HepG2 (cell line): ENCODE results near the gene PTPRH. TPM values are rescaled to one million over a fixed set of nuclear protein-coding genes. Genes with fewer than 3 reads are reported as not detected.

Experiments
- ADNP ChIP-seq: sonication (generic); formaldehyde crosslinking; IDR thresholded peaks from 2 replicates; pipeline ENCODE4 v1.4.0; 2020; ENCODE audit warnings: missing genetic modification reagents
- AGO1 ChIP-seq: fragments of 200-400 bp; formaldehyde crosslinking; IDR thresholded peaks from 2 replicates; pipeline ENCODE4 v1.6.1; 2017; ENCODE audit warnings: mild to moderate bottlenecking, low read depth, low read length, moderate library complexity; ENCODE audit not compliant: poor library complexity, severe bottlenecking
- BORCS8-MEF2B ChIP-seq: sonication (generic); formaldehyde crosslinking; IDR thresholded peaks from 2 replicates; pipeline ENCODE4 v1.8.0; 2022; ENCODE audit warnings: mild to moderate bottlenecking, missing genetic modification reagents
- CHCHD3 ChIP-seq: sonication (generic); formaldehyde crosslinking; IDR thresholded peaks from 2 replicates; pipeline ENCODE4 v1.8.0; 2022; ENCODE audit warnings: mild to moderate bottlenecking, missing genetic modification reagents, moderate library complexity
- CHD2 ChIP-seq: IDR thresholded peaks from 2 replicates; pipeline ENCODE4 v1.6.1; 2011; ENCODE audit warnings: low read depth, low read length, improper control_type of control experiment
- EHMT2 ChIP-seq: fragments of 200-600 bp; sonication (generic); IDR thresholded peaks from 2 replicates; pipeline ENCODE4 v1.7.0; 2017; ENCODE audit warnings: antibody characterized with exemption, low read depth, low read length, borderline replicate concordance
- ELF3 ChIP-seq: IDR thresholded peaks from 2 replicates; pipeline ENCODE4 v1.6.1; 2016; ENCODE audit warnings: missing genetic modification reagents, missing compliant biosample characterization
- FOXC1 ChIP-seq: sonication (generic); formaldehyde crosslinking; IDR thresholded peaks from 2 replicates; pipeline ENCODE4 v1.8.0; 2022; ENCODE audit warnings: mild to moderate bottlenecking, missing genetic modification reagents, borderline replicate concordance
- KLF13 ChIP-seq: sonication (generic); formaldehyde crosslinking; IDR thresholded peaks from 2 replicates; pipeline ENCODE4 v1.4.0; 2020; ENCODE audit warnings: mild to moderate bottlenecking, missing genetic modification reagents
- KLF6 ChIP-seq: IDR thresholded peaks from 2 replicates; pipeline ENCODE4 v1.8.0; 2016; ENCODE audit warnings: missing biosample characterization, missing genetic modification reagents
- MXD4 ChIP-seq: IDR thresholded peaks from 2 replicates; pipeline ENCODE4 v1.6.1; 2016; ENCODE audit warnings: mild to moderate bottlenecking, missing biosample characterization, missing genetic modification reagents
- NFKB2 ChIP-seq: sonication (generic); formaldehyde crosslinking; IDR thresholded peaks from 2 replicates; pipeline ENCODE4 v1.4.0; 2020; ENCODE audit warnings: missing genetic modification reagents, borderline replicate concordance
- PITX1 ChIP-seq: sonication (generic); formaldehyde crosslinking; IDR thresholded peaks from 2 replicates; pipeline ENCODE4 v1.5.1; 2020; ENCODE audit warnings: mild to moderate bottlenecking, missing genetic modification reagents
- RARA ChIP-seq: IDR thresholded peaks from 2 replicates; pipeline ENCODE4 v1.6.1; 2016; ENCODE audit warnings: missing genetic modification reagents, missing compliant biosample characterization
- SOX13 ChIP-seq, 3 experiments: fragments of 450-650 bp in 1 of 3; sonication (generic) in 1 of 3; formaldehyde crosslinking in 1 of 3; IDR thresholded peaks in 2 of 3; conservative IDR thresholded peaks in 1 of 3; 2 replicates each; pipeline versions ENCODE4 v1.5.0 to v1.6.1; 2016 to 2020; ENCODE audit warnings: antibody characterized with exemption in 1 of 3, mild to moderate bottlenecking in 1 of 3, missing compliant biosample characterization in 1 of 3, missing genetic modification reagents in 1 of 3, moderate library complexity in 1 of 3
- TARDBP ChIP-seq: sonication (generic); formaldehyde crosslinking; IDR thresholded peaks from 2 replicates; pipeline ENCODE4 v1.8.0; 2022; ENCODE audit warnings: mild to moderate bottlenecking, missing genetic modification reagents
- TCF12 ChIP-seq, 2 experiments: fragments of 450-650 bp in 1 of 2; sonication (generic) in 1 of 2; formaldehyde crosslinking in 1 of 2; IDR thresholded peaks; 2 replicates each; pipeline versions ENCODE4 v1.6.1 to v1.8.0; 2017 to 2022; ENCODE audit warnings: antibody characterized with exemption in 1 of 2, mild to moderate bottlenecking in 1 of 2, missing genetic modification reagents in 1 of 2, moderate library complexity in 1 of 2
- TGIF2 ChIP-seq: IDR thresholded peaks from 2 replicates; pipeline ENCODE4 v1.6.1; 2016; ENCODE audit warnings: control low read depth, missing compliant biosample characterization
- THAP11 ChIP-seq: IDR thresholded peaks from 2 replicates; pipeline ENCODE4 v1.6.1; 2016; ENCODE audit warnings: missing biosample characterization, missing genetic modification reagents
- ZNF451 ChIP-seq: sonication (generic); formaldehyde crosslinking; IDR thresholded peaks from 2 replicates; pipeline ENCODE4 v1.5.0; 2020; ENCODE audit warnings: mild to moderate bottlenecking, missing genetic modification reagents
- ZNF614 ChIP-seq: IDR thresholded peaks from 2 replicates; pipeline ENCODE4 v1.6.1; 2018; ENCODE audit warnings: missing biosample characterization, missing genetic modification reagents, inconsistent platforms, borderline replicate concordance
- polyA plus RNA-seq, 8 experiments: library from polyadenylated mRNA; depleted of rRNA in 3 of 8; stranded (reverse) in 7 of 8; unstranded in 1 of 8; fragments of >200 nt; fragmentation: Illumina TruSeq in 4 of 8; extraction: Trizol in 4 of 8; gene quantifications; 2 replicates each; pipeline versions ENCODE4 v1.2.1 to v1.2.3, GENCODE V29; 2011 to 2016; ENCODE audit warnings: low read depth in 4 of 8, missing spikeins in 1 of 8, mixed read lengths in 1 of 8; ENCODE audit not compliant: insufficient read depth in 1 of 8
- total RNA-seq, 5 experiments: library from RNA; depleted of rRNA; stranded (reverse); fragments of >200 nt; fragmentation: Illumina TruSeq; extraction: Trizol; gene quantifications; 2 replicates each; pipeline ENCODE4 v1.2.3, GENCODE V29; 2016; ENCODE audit warnings: low read depth in 1 of 5
- TF ChIP-seq, protein P1 (sequence below): sonication (generic); formaldehyde crosslinking; IDR thresholded peaks from 2 replicates; pipeline ENCODE4 v1.9.0; 2022; ENCODE audit warnings: low read depth, missing genetic modification reagents
- TF ChIP-seq, protein P2 (sequence below): sonication (generic); formaldehyde crosslinking; IDR thresholded peaks from 2 replicates; pipeline ENCODE4 v1.4.0; 2020; ENCODE audit warnings: missing genetic modification reagents
- TF ChIP-seq, protein P3 (sequence below): sonication (generic); formaldehyde crosslinking; IDR thresholded peaks from 2 replicates; pipeline ENCODE4 v1.5.0; 2020; ENCODE audit warnings: mild to moderate bottlenecking, missing genetic modification reagents

Gene PTPRH
- total and polyA plus RNA-seq, 2 of the 13 experiments (the other 11 are each of a cell fraction or from before 2014, with no cell fraction given) = 14.7 to 125 TPM

DNA sequence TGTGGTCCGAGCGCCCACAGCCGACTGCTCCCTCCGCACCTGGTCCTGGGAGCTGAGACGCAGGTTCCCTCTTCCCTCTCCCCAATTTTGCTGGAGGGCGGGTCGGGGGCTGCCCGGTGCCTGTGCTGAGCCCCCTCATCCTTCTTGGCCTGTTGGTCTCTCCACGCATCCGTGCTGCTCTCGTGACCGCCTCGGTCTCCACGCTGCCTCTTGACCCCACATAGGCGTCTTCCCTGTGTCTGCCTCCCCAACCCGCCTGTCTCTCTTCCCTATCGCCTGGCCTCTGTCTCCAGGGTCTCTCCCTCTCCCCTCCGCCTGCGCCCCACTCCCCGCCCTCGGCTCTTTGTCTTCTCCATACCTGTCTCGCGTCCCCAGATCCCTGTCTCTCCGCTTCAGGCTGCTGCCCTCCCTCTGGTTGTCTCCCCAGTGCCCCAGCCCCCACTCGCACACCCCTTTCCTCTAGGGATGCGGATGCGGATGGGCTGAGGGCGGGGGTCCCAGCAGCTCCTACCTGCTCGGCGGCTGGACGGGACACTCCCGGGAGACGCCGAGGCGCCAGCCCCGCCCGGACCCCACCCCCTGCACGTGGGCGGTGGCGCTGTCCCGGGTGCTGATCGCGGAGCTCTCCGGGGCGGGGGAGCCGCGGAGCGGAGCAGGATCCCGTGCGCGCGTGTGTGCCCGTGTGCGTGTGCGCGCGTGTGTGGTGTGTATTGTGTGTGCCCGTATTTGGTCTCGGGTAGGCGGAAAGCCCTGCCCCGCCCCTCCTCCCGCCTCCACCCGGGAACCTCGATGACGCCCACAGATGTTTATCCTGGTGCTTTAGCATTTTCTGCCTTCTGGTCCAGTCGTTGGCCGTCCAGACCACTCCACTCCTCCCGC is 29.5 kb downstream of the PTPRH start, which contains the start of gene SYT5 (continued):
- TF ChIP-seq ZNF614 (CRISPR knock-in tag) (no peak), TGIF2 (peak; percentile 61; the same call in 1 of the 2 replicates), TARDBP (CRISPR knock-in tag) (peak; percentile 24; the same call in 1 of the 2 replicates), EHMT2 (no peak), ZNF451 (CRISPR knock-in tag) (no peak), TCF12 (IDR thresholded peaks at IDR 0.05) (no peak), TCF12 (CRISPR knock-in tag; IDR thresholded peaks at IDR 0.05) (0 out of 2 replicates have a peak, but pooled peaks have one; percentile 31), KLF13 (CRISPR knock-in tag) (no peak), AGO1 (peak; percentile 77), FOXC1 (CRISPR knock-in tag) (0 out of 2 replicates have a peak, but pooled peaks have one; percentile 36), RARA (CRISPR knock-in tag) (0 out of 2 replicates have a peak, but pooled peaks have one; percentile 18), ADNP (CRISPR knock-in tag) (no peak), CHD2 (no peak), BORCS8-MEF2B (CRISPR knock-in tag) (peak; percentile 63; the same call in 1 of the 2 replicates), NFKB2 (0 out of 2 replicates have a peak, but pooled peaks have one; percentile 32), PITX1 (CRISPR knock-in tag) (no peak), CHCHD3 (CRISPR knock-in tag) (no peak), MXD4 (CRISPR knock-in tag) (peak; percentile 90; the same call in 1 of the 2 replicates), THAP11 (CRISPR knock-in tag) (peak; percentile 50; the same call in 1 of the 2 replicates), ELF3 (CRISPR knock-in tag) (no peak), SOX13 (IDR thresholded peaks at IDR 0.05) (no peak), SOX13 (CRISPR knock-in tag; conservative IDR thresholded peaks at IDR 0.05 in 1 of 2, IDR thresholded peaks at IDR 0.05 in 1 of 2) (peak in 1 of 2 experiments; percentile 34; a peak in 1 of 4 replicates), KLF6 (CRISPR knock-in tag) (peak; percentile 44; the same call in 1 of the 2 replicates)
- TF ChIP-seq, protein P1, sequence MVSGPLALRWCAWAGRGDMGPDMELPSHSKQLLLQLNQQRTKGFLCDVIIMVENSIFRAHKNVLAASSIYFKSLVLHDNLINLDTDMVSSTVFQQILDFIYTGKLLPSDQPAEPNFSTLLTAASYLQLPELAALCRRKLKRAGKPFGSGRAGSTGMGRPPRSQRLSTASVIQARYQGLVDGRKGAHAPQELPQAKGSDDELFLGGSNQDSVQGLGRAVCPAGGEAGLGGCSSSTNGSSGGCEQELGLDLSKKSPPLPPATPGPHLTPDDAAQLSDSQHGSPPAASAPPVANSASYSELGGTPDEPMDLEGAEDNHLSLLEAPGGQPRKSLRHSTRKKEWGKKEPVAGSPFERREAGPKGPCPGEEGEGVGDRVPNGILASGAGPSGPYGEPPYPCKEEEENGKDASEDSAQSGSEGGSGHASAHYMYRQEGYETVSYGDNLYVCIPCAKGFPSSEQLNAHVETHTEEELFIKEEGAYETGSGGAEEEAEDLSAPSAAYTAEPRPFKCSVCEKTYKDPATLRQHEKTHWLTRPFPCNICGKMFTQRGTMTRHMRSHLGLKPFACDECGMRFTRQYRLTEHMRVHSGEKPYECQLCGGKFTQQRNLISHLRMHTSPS (CRISPR knock-in tag) = no peak
- TF ChIP-seq, protein P2, sequence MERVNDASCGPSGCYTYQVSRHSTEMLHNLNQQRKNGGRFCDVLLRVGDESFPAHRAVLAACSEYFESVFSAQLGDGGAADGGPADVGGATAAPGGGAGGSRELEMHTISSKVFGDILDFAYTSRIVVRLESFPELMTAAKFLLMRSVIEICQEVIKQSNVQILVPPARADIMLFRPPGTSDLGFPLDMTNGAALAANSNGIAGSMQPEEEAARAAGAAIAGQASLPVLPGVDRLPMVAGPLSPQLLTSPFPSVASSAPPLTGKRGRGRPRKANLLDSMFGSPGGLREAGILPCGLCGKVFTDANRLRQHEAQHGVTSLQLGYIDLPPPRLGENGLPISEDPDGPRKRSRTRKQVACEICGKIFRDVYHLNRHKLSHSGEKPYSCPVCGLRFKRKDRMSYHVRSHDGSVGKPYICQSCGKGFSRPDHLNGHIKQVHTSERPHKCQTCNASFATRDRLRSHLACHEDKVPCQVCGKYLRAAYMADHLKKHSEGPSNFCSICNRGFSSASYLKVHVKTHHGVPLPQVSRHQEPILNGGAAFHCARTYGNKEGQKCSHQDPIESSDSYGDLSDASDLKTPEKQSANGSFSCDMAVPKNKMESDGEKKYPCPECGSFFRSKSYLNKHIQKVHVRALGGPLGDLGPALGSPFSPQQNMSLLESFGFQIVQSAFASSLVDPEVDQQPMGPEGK = peak; percentile 34; the same call in 1 of the 2 replicates
- TF ChIP-seq, protein P3, sequence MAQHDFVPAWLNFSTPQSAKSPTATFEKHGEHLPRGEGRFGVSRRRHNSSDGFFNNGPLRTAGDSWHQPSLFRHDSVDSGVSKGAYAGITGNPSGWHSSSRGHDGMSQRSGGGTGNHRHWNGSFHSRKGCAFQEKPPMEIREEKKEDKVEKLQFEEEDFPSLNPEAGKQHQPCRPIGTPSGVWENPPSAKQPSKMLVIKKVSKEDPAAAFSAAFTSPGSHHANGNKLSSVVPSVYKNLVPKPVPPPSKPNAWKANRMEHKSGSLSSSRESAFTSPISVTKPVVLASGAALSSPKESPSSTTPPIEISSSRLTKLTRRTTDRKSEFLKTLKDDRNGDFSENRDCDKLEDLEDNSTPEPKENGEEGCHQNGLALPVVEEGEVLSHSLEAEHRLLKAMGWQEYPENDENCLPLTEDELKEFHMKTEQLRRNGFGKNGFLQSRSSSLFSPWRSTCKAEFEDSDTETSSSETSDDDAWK (CRISPR knock-in tag) = no peak
